ENCODE measurements around the gene C1orf116.

DNA sequence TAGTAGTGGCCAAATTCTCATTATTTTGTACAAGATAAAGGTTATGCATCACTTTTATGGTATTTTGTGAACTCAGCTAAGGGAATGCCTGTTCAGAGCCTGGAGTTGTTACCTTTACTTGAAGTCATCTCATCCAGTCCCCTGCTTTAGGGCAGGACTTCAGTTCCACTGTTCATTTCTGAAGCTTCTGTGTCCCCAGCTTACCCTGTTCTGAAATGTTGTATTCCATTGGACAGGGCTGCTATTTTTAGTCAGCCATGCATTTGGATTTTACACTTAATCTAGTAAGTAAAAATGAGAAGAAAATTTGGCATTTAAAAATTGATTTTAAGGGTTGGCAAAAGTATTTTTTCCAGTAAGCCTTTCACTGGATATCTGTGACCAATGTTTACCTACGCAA, 44.5 kb upstream of the C1orf116 start:
- TF ChIP-seq, protein P1, sequence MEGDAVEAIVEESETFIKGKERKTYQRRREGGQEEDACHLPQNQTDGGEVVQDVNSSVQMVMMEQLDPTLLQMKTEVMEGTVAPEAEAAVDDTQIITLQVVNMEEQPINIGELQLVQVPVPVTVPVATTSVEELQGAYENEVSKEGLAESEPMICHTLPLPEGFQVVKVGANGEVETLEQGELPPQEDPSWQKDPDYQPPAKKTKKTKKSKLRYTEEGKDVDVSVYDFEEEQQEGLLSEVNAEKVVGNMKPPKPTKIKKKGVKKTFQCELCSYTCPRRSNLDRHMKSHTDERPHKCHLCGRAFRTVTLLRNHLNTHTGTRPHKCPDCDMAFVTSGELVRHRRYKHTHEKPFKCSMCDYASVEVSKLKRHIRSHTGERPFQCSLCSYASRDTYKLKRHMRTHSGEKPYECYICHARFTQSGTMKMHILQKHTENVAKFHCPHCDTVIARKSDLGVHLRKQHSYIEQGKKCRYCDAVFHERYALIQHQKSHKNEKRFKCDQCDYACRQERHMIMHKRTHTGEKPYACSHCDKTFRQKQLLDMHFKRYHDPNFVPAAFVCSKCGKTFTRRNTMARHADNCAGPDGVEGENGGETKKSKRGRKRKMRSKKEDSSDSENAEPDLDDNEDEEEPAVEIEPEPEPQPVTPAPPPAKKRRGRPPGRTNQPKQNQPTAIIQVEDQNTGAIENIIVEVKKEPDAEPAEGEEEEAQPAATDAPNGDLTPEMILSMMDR (IDR thresholded peaks at IDR 0.05): no peak
- TF ChIP-seq POLR2AphosphoS5 (IDR thresholded peaks at IDR 0.05): no peak
- no peak for TF ChIP-seq POLR2A (IDR thresholded peaks at IDR 0.05)
- TF ChIP-seq EP300 (IDR thresholded peaks at IDR 0.05): no peak

Data from stomach (tissue), 4 donors.